T-helper 1 cell (primary cell): ENCODE results near the gene LPA.
A peak's percentile ranks its signal among the peaks of the same experiment; 100 is the strongest.

Experiments used
- DNase-seq, 5 donors: peaks; one replicate each; pipeline ENCODE4 v3.0.0-alpha.2; 2012 to 2020

The LPA gene

GRCh38 chr6:160510199-160510598 is 153.9 kb downstream of the LPA start:
- no peak for DNase-seq

GRCh38 chr6:160509610-160510009 is 154.5 kb downstream of the LPA start:
- no peak for DNase-seq

GRCh38 chr6:160508599-160508998 is 155.5 kb downstream of the LPA start:
- no peak for DNase-seq

GRCh38 chr6:160507420-160507819 is 156.7 kb downstream of the LPA start:
- DNase-seq = peak in 1 of 5 donors; percentile 8

- DNase-seq = no peak
Observed at GRCh38 chr6:160505970-160506369, 158.1 kb downstream of the LPA start.

- DNase-seq = peak in 1 of 5 donors; percentile 75
Observed at GRCh38 chr6:160500639-160501038, 163.4 kb downstream of the LPA start.

- DNase-seq = no peak
Observed at GRCh38 chr6:160494576-160494975, 169.5 kb downstream of the LPA start.

- no peak for DNase-seq
Observed at GRCh38 chr6:160489091-160489490, 175.0 kb downstream of the LPA start.

GRCh38 chr6:160487116-160487515 is 177.0 kb downstream of the LPA start:
- DNase-seq = no peak
